HepG2 (cell line): ENCODE data around the gene WNT1. TPM values are rescaled to one million over a fixed set of nuclear protein-coding genes. Genes with fewer than 3 reads are reported as not detected.

Experiments used
- AHDC1 ChIP-seq: sonication (generic); formaldehyde crosslinking; IDR thresholded peaks from 2 replicates; pipeline ENCODE4 v1.5.1; 2020; ENCODE audit warnings: mild to moderate bottlenecking, missing genetic modification reagents, borderline replicate concordance
- ELK4 ChIP-seq: sonication (generic); formaldehyde crosslinking; IDR thresholded peaks from 2 replicates; pipeline ENCODE4 v1.9.0; 2021; ENCODE audit warnings: missing genetic modification reagents, borderline replicate concordance
- GLI4 ChIP-seq: sonication (generic); formaldehyde crosslinking; IDR thresholded peaks from 2 replicates; pipeline ENCODE4 v1.5.1; 2020; ENCODE audit warnings: missing genetic modification reagents, mild to moderate bottlenecking, moderate library complexity, borderline replicate concordance
- HNF4G ChIP-seq, 2 experiments: sonication (generic) in 1 of 2; formaldehyde crosslinking in 1 of 2; IDR thresholded peaks; 2 replicates each; pipeline versions ENCODE4 v1.4.0 to v1.6.1; 2011 to 2020; ENCODE audit warnings: borderline replicate concordance in 2 of 2, low read depth in 2 of 2, mild to moderate bottlenecking in 2 of 2, low read length in 1 of 2, missing genetic modification reagents in 1 of 2, moderate library complexity in 1 of 2
- ISX ChIP-seq: sonication (generic); formaldehyde crosslinking; conservative IDR thresholded peaks from 2 replicates; pipeline ENCODE4 v1.5.0; 2020; ENCODE audit warnings: missing genetic modification reagents
- JUNB ChIP-seq: sonication (generic); formaldehyde crosslinking; IDR thresholded peaks from 2 replicates; pipeline ENCODE4 v1.8.0; 2022; ENCODE audit warnings: missing genetic modification reagents, mild to moderate bottlenecking, borderline replicate concordance
- PCBP2 ChIP-seq: fragments of 200-400 bp; formaldehyde crosslinking; optimal IDR thresholded peaks from 2 replicates; pipeline ENCODE3; 2018; ENCODE audit warnings: low read length, low read depth; ENCODE audit not compliant: poor library complexity, severe bottlenecking
- RXRB ChIP-seq: IDR thresholded peaks from 2 replicates; pipeline ENCODE4 v1.6.1; 2016; ENCODE audit warnings: borderline replicate concordance, missing genetic modification reagents, missing compliant biosample characterization
- SRSF9 ChIP-seq: fragments of 200-400 bp; formaldehyde crosslinking; IDR thresholded peaks from 2 replicates; pipeline ENCODE4 v1.6.1; 2018; ENCODE audit warnings: borderline replicate concordance, mild to moderate bottlenecking, low read depth, low read length; ENCODE audit not compliant: insufficient read depth, poor library complexity, severe bottlenecking
- ZBTB42 ChIP-seq: sonication (generic); formaldehyde crosslinking; IDR thresholded peaks from 2 replicates; pipeline ENCODE4 v1.5.0; 2020; ENCODE audit warnings: mild to moderate bottlenecking, missing genetic modification reagents
- ZBTB43 ChIP-seq: sonication (generic); formaldehyde crosslinking; conservative IDR thresholded peaks from 2 replicates; pipeline ENCODE4 v1.4.0; 2020; ENCODE audit warnings: missing genetic modification reagents
- ZNF337 ChIP-seq: sonication (generic); formaldehyde crosslinking; IDR thresholded peaks from 2 replicates; pipeline ENCODE4 v1.5.1; 2020; ENCODE audit warnings: missing genetic modification reagents, low read depth, mild to moderate bottlenecking, borderline replicate concordance
- ZNF512 ChIP-seq: sonication (generic); formaldehyde crosslinking; IDR thresholded peaks from 2 replicates; pipeline ENCODE4 v1.4.0; 2020; ENCODE audit warnings: mild to moderate bottlenecking, missing genetic modification reagents
- ZNF770 ChIP-seq: sonication (generic); formaldehyde crosslinking; IDR thresholded peaks from 2 replicates; pipeline ENCODE4 v1.5.0; 2020; ENCODE audit warnings: mild to moderate bottlenecking, missing genetic modification reagents
- ZNF782 ChIP-seq: sonication (generic); formaldehyde crosslinking; IDR thresholded peaks from 2 replicates; pipeline ENCODE4 v1.4.0; 2020; ENCODE audit warnings: missing genetic modification reagents, mild to moderate bottlenecking, borderline replicate concordance
- polyA plus RNA-seq, 8 experiments: library from polyadenylated mRNA; depleted of rRNA in 3 of 8; stranded (reverse) in 7 of 8; unstranded in 1 of 8; fragments of >200 nt; fragmentation: Illumina TruSeq in 4 of 8; extraction: Trizol in 4 of 8; gene quantifications; 2 replicates each; pipeline versions ENCODE4 v1.2.1 to v1.2.3, GENCODE V29; 2011 to 2016; ENCODE audit warnings: low read depth in 4 of 8, missing spikeins in 1 of 8, mixed read lengths in 1 of 8; ENCODE audit not compliant: insufficient read depth in 1 of 8
- total RNA-seq, 5 experiments: library from RNA; depleted of rRNA; stranded (reverse); fragments of >200 nt; fragmentation: Illumina TruSeq; extraction: Trizol; gene quantifications; 2 replicates each; pipeline ENCODE4 v1.2.3, GENCODE V29; 2016; ENCODE audit warnings: low read depth in 1 of 5

WNT1 gene
- total and polyA plus RNA-seq, 2 of the 13 experiments (the other 11 are each of a cell fraction or from before 2014, with no cell fraction given): not detected

GRCh38 chr12:48980389-48980952, 2.3 kb downstream of the WNT1 start (continued):
- no peak for TF ChIP-seq SRSF9
- no peak for TF ChIP-seq ZBTB43
- no peak for TF ChIP-seq AHDC1 (CRISPR knock-in tag)
- no peak for TF ChIP-seq ELK4 (CRISPR knock-in tag)
- TF ChIP-seq ZBTB42: no peak
- no peak for TF ChIP-seq RXRB
- no peak for TF ChIP-seq ZNF512 (CRISPR knock-in tag)
- no peak for TF ChIP-seq ISX
- TF ChIP-seq GLI4: no peak
- TF ChIP-seq JUNB (CRISPR knock-in tag): no peak
- TF ChIP-seq ZNF770: no peak
- no peak for TF ChIP-seq PCBP2
- TF ChIP-seq ZNF782 (CRISPR knock-in tag): no peak
- no peak for TF ChIP-seq ZNF337
- no peak for TF ChIP-seq HNF4G (IDR thresholded peaks at IDR 0.05; ENCODE audit: borderline replicate concordance, low read depth, low read length)
- TF ChIP-seq HNF4G (CRISPR knock-in tag; IDR thresholded peaks at IDR 0.05; ENCODE audit: borderline replicate concordance, low read depth): no peak
